Measurements from ENCODE around the gene FZD4.
"Not testable (repeated sequence)": the region's sequence is repeated elsewhere in the genome, so short reads cannot be mapped to it uniquely, and the experiment has no call there.

FZD4 gene

DNA sequence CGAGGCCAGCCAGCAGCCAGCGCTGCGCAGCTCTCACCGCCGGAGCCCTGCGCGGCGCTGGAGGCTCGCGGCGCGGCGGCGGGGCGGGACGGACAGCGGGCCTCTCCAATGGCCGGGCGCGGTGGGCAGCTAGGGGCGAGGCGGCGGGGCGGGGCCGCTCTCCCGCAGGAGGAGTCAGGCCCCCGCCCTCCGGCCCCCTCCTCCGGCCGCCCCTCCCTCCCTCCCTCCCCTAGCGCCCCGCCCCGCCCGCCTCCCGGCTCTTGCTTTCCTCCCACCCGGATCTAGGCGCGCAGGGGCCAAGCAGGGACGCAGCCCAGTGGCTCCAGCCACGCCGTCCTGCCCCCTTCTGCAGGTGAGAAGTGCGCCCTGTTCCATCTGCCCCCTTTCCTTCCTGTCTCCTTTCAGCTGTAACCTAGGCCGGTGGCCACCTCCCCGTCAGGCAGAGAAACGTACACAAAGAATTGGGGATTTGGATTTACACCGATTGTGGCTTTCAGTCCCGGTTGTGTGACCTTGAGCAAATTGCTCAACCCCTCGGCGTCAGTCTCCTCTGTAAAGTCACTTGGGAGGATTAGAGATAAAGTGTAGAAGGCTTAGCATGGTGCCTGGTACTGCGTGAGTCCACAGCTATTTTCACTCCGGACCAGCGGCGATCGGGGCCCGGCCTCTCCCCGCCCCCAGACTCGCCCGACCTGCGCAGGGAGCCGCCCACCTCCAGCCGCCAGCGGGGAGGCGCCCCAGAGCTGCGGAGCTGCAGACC is at the start of gene FZD4:
Gene FZD4 (minus strand): TSS at position 35 of the 760 bp plus-strand sequence. CDS start 310 bp downstream, outside the sequence.
- DNase-seq (ENCODE audit: low spot score) = peak; percentile 32

DNA sequence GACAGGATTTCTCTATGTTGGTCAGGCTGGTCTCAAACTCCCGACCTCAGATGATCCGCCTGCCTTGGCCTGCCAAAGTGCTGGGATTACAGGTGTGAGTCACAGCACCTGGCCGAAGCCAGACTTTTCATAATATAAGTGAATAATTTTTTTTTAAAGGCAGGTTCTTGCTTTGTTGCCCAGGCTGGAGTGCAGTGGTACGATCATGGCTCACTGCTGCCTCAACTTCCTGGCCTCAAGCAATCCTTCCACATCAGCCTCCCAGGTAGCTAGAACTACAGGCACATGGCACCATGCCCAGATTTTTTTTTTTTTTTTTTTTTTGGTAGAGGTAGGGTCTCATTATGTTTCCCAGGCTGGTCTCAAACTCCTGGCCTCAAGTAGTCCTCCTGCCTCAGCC is 49.1 kb upstream of the FZD4 start:
- not testable (repeated sequence) for DNase-seq (ENCODE audit: low spot score)

- no peak for DNase-seq (ENCODE audit: low spot score)
Measured at GRCh38 chr11:87002918-87003317, 47.7 kb upstream of the FZD4 start.

DNA sequence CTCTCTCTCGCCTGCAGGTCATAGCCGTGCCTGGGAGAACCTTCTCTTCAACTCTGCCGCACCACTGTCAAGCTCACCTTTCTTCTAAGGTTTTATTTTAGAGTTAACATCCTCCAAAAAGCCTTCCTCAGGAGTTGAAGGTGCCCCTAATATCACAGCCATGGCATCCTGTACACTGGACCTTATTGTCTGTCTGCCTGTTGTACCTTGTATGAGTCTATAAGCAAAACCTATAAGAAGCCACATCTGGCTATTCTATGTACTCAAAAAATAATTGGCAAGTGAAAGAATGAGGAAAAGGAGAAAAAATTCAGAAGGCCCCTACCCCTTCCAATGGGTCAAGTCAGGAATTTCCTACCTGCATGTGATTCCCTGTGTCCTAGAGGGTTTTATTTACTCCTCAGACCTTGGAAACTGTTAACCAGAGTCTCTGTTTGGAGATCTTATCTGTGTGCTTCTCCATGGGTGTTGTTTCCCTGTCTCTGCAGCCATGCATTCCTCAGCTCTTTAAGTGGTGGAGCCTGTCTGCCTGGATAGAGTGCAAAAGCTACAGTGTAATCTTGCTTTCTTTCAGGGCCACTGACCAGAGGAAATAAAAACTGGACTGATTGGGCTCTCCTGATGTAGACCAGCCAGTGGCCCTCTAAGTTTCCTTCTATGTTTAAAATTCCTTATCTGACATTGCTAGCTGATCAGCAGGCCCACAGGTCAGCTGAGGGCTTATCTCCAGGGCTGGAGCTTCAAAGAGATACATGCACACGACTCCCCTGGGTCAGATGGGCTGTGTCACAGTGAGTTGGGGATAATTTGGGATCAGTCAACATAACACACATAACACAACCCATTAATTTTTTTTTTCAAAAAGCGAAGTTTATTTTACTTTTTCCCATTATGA is 44.9 kb upstream of the FZD4 start:
- no peak for DNase-seq (ENCODE audit: low spot score)

DNA sequence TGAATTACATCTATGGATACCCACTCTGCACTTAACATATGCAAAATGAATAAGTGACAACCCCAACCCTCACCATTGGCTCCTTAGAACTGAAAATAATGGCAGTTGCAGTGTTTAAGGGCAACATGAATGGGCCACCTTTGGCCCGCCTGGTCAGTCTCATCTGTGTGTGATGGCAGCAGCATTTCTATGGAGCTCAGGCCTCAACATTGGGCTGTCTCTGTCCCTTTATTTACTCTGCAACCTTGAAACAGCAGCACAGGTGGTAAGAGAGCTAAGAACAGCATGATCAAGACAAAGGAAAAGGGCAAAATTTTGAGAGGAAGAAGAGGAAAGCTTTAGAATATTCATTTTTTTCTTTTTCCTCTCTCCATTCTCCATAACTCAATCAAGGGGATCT is 44.2 kb upstream of the FZD4 start:
- no peak for DNase-seq (ENCODE audit: low spot score)

- no peak for DNase-seq (ENCODE audit: low spot score)
Measured at GRCh38 chr11:86996953-86997570, 41.9 kb upstream of the FZD4 start.

DNA sequence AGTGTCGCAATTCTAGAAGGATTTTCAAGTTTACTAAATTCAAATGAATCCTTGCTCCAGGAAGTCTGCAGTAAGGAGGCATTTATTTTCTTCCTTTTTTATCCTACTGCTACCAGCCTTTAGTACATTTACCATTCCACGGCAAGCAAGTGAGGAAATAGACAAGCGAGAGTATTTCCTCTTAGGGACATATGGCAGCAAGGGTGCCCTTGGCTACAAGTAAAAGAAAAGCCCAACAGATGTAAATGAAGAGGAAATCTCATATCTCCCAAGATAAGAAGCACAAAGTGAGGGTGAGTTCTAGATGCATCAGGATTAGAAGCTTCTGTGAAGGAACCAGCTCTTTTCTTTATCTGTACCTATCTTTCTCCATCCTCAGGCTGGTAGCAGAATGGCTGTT is 37.8 kb upstream of the FZD4 start:
- DNase-seq (ENCODE audit: low spot score) = no peak

DNA sequence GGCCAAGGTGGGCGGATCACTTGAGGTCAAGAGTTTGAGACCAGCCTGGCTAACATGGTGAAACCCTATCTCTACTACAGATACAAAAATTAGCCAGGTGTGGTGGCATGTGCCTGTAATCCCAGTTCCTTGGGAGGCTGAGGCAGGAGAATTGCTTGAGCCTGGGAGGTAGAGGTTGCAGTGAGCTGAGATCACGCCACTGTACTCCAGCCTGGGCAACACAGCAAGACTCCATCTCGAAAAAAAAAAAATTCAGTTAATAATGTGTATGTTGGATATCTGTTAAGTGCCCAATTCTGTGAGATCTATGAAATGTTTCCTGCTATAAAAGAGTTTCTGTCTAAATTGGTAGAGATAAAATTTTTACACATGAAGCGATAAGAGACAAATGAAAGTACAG is 37.1 kb upstream of the FZD4 start:
- DNase-seq (ENCODE audit: low spot score) = not testable (repeated sequence)

DNA sequence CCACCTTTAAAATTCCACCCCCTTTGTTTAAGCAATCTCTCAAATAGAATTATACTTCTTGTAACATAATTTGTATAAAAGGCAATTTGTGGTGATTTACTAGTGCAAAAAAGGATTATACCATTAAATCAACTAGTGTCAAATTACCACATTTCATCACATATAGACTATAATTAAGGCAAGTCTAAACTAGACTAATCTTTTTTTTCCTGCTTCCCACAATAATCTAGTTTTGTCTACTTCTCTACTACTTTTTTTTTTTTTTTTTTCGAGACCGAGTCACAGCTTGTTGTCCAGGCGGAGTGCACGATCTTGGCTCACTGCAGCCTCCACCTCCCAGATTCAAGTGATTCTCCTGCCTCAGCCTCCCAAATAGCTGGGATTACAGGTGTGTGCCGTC is 36.1 kb upstream of the FZD4 start:
- DNase-seq (ENCODE audit: low spot score) = no peak

GRCh38 chr11:86990515-86990914 is 35.3 kb upstream of the FZD4 start:
- DNase-seq (ENCODE audit: low spot score) = no peak

DNA sequence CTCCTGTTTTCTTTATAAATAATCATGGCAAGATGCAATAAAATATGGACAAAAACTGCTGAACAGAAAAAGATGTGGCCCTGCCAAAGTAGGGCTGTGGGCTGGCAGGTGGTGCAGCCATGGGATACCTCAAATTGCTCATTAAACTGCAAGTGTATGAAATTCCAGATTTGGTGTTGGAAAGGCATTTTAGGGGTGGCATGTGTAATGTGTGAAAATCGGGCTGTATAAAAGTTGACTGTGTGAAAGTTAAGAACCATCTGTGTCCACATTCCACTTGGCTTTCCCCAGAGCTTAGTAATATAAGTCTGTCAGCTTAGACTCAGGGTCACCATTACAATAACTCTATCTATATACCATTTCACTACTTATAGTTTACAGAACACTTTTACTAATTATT is 34.8 kb upstream of the FZD4 start:
- no peak for DNase-seq (ENCODE audit: low spot score)

- no peak for DNase-seq (ENCODE audit: low spot score)
Measured at GRCh38 chr11:86988351-86988881, 33.2 kb upstream of the FZD4 start.

- DNase-seq (ENCODE audit: low spot score) = no peak
Measured at GRCh38 chr11:86987679-86988078, 32.5 kb upstream of the FZD4 start.

GRCh38 chr11:86984701-86985100 is 29.5 kb upstream of the FZD4 start:
- no peak for DNase-seq (ENCODE audit: low spot score)

GRCh38 chr11:86983021-86983488 is 27.9 kb upstream of the FZD4 start:
- no peak for DNase-seq (ENCODE audit: low spot score)

- DNase-seq (ENCODE audit: low spot score) = no peak
Measured at GRCh38 chr11:86981777-86982540, 26.8 kb upstream of the FZD4 start.

GRCh38 chr11:86980086-86980796 is 25.0 kb upstream of the FZD4 start:
- DNase-seq (ENCODE audit: low spot score) = no peak

DNA sequence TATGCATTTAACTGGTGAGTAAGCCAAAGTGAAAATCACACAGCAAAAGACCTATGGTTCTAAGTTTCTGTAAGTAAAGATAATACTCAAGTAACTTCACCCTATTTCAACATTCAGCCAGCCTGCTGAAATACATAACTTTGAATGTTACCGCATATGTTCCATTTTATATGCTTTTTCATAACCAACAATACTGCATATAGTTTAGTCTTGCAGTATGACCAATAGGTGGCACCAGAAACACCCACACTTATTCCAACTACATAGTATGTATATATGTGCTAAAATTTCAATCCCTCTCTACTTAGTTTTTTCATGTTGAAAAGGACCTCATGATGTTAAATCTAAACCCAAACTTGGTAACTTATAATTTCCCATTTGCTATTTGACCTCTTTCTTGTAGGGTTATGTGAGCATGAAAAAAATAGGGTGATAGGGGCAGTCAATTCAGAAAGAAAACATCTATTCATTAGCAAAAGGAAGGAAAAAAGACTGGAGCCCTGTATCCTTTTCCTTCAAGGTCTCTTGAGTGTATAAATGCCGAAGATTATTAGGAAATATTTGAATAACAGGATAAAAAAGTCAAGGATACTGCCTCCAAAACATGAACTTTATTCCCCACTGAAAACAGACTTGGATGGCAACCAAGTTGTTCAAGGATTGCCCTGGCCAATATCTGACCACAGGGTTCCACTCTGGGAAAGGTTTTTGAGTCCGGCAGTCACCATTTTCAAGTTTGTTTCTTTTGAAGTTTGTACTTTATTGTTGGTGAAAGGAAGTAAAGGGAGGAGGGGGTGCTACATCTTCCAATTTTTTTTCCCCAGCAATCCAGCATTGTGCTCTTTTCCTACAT is 23.8 kb upstream of the FZD4 start:
- DNase-seq (ENCODE audit: low spot score) = peak; percentile 15

GRCh38 chr11:86978247-86978646 is 23.1 kb upstream of the FZD4 start:
- no peak for DNase-seq (ENCODE audit: low spot score)
